HepG2 (cell line): ENCODE measurements around the gene MYO3B. TPM values are rescaled to one million over a fixed set of nuclear protein-coding genes. Genes with fewer than 3 reads are reported as not detected.

Experiments used
- AGO1 ChIP-seq: fragments of 200-400 bp; formaldehyde crosslinking; IDR thresholded peaks from 2 replicates; pipeline ENCODE4 v1.6.1; 2017; ENCODE audit warnings: mild to moderate bottlenecking, low read depth, low read length, moderate library complexity; ENCODE audit not compliant: poor library complexity, severe bottlenecking
- CC2D1A ChIP-seq: sonication (generic); formaldehyde crosslinking; IDR thresholded peaks from 2 replicates; pipeline ENCODE4 v1.8.1; 2023; ENCODE audit warnings: mild to moderate bottlenecking, missing genetic modification reagents
- DPF2 ChIP-seq: sonication (generic); formaldehyde crosslinking; IDR thresholded peaks from 2 replicates; pipeline ENCODE4 v1.4.0; 2020; ENCODE audit warnings: mild to moderate bottlenecking, low read depth, missing genetic modification reagents, borderline replicate concordance
- ELF1 ChIP-seq: sonication (generic); formaldehyde crosslinking; IDR thresholded peaks from 2 replicates; pipeline ENCODE4 v1.4.0; 2020; ENCODE audit warnings: missing genetic modification reagents
- FOXA3 ChIP-seq: IDR thresholded peaks from 2 replicates; pipeline ENCODE4 v1.6.1; 2016; ENCODE audit warnings: missing genetic modification reagents, missing compliant biosample characterization
- FOXJ3 ChIP-seq: sonication (generic); formaldehyde crosslinking; IDR thresholded peaks from 2 replicates; pipeline ENCODE4 v1.4.0; 2020; ENCODE audit warnings: missing genetic modification reagents, mild to moderate bottlenecking, borderline replicate concordance
- GABPB1 ChIP-seq: IDR thresholded peaks from 2 replicates; pipeline ENCODE4 v1.6.1; 2016; ENCODE audit warnings: mild to moderate bottlenecking, missing genetic modification reagents, moderate library complexity, missing compliant biosample characterization
- HHEX ChIP-seq: IDR thresholded peaks from 2 replicates; pipeline ENCODE4 v1.6.1; 2016; ENCODE audit warnings: control low read depth
- KDM6A ChIP-seq: IDR thresholded peaks from 2 replicates; pipeline ENCODE4 v1.6.1; 2016; ENCODE audit warnings: low read depth
- MLXIP ChIP-seq: sonication (generic); formaldehyde crosslinking; IDR thresholded peaks from 2 replicates; pipeline ENCODE4 v1.9.0; 2021; ENCODE audit warnings: missing genetic modification reagents, borderline replicate concordance
- NCOA2 ChIP-seq: sonication (generic); formaldehyde crosslinking; IDR thresholded peaks from 2 replicates; pipeline ENCODE4 v1.8.0; 2022; ENCODE audit warnings: inconsistent platforms
- NR2F2 ChIP-seq: IDR thresholded peaks from 2 replicates; pipeline ENCODE4 v1.6.1; 2012; ENCODE audit warnings: low read depth, inconsistent platforms, borderline replicate concordance
- RBM22 ChIP-seq: fragments of 200-400 bp; formaldehyde crosslinking; optimal IDR thresholded peaks from 2 replicates; pipeline ENCODE3; 2017; ENCODE audit warnings: mild to moderate bottlenecking, low read length, moderate library complexity
- SIN3A ChIP-seq: IDR thresholded peaks from 2 replicates; pipeline ENCODE4 v1.6.1; 2011; ENCODE audit warnings: low read depth, mild to moderate bottlenecking, control low read depth, low read length, borderline replicate concordance
- SP5 ChIP-seq: IDR thresholded peaks from 2 replicates; pipeline ENCODE4 v1.6.1; 2016; ENCODE audit warnings: low read depth, borderline replicate concordance
- ZNF124 ChIP-seq: sonication (generic); formaldehyde crosslinking; IDR thresholded peaks from 2 replicates; pipeline ENCODE4 v1.4.0; 2020; ENCODE audit warnings: missing genetic modification reagents
- ZNF562 ChIP-seq: sonication (generic); formaldehyde crosslinking; IDR thresholded peaks from 2 replicates; pipeline ENCODE4 v1.8.0; 2022; ENCODE audit warnings: missing genetic modification reagents, borderline replicate concordance
- ZNF768 ChIP-seq: sonication (generic); formaldehyde crosslinking; IDR thresholded peaks from 2 replicates; pipeline ENCODE4 v1.4.0; 2020; ENCODE audit warnings: missing genetic modification reagents
- ZNF788 ChIP-seq: sonication (generic); formaldehyde crosslinking; IDR thresholded peaks from 2 replicates; pipeline ENCODE4 v1.5.0; 2020; ENCODE audit warnings: mild to moderate bottlenecking, missing genetic modification reagents, borderline replicate concordance
- polyA plus RNA-seq, 8 experiments: library from polyadenylated mRNA; depleted of rRNA in 3 of 8; stranded (reverse) in 7 of 8; unstranded in 1 of 8; fragments of >200 nt; fragmentation: Illumina TruSeq in 4 of 8; extraction: Trizol in 4 of 8; gene quantifications; 2 replicates each; pipeline versions ENCODE4 v1.2.1 to v1.2.3, GENCODE V29; 2011 to 2016; ENCODE audit warnings: low read depth in 4 of 8, missing spikeins in 1 of 8, mixed read lengths in 1 of 8; ENCODE audit not compliant: insufficient read depth in 1 of 8
- total RNA-seq, 5 experiments: library from RNA; depleted of rRNA; stranded (reverse); fragments of >200 nt; fragmentation: Illumina TruSeq; extraction: Trizol; gene quantifications; 2 replicates each; pipeline ENCODE4 v1.2.3, GENCODE V29; 2016; ENCODE audit warnings: low read depth in 1 of 5
- TF ChIP-seq, protein P1 (sequence below): sonication (generic); formaldehyde crosslinking; IDR thresholded peaks from 2 replicates; pipeline ENCODE4 v1.4.0; 2020; ENCODE audit warnings: missing genetic modification reagents, mild to moderate bottlenecking, borderline replicate concordance
- TF ChIP-seq, protein P2 (sequence below): sonication (generic); formaldehyde crosslinking; IDR thresholded peaks from 2 replicates; pipeline ENCODE4 v1.4.0; 2020; ENCODE audit warnings: low read depth, mild to moderate bottlenecking, missing genetic modification reagents

MYO3B gene
- total and polyA plus RNA-seq, 2 of the 13 experiments (the other 11 are each of a cell fraction or from before 2014, with no cell fraction given) = 0.01 TPM; not detected in 1

DNA sequence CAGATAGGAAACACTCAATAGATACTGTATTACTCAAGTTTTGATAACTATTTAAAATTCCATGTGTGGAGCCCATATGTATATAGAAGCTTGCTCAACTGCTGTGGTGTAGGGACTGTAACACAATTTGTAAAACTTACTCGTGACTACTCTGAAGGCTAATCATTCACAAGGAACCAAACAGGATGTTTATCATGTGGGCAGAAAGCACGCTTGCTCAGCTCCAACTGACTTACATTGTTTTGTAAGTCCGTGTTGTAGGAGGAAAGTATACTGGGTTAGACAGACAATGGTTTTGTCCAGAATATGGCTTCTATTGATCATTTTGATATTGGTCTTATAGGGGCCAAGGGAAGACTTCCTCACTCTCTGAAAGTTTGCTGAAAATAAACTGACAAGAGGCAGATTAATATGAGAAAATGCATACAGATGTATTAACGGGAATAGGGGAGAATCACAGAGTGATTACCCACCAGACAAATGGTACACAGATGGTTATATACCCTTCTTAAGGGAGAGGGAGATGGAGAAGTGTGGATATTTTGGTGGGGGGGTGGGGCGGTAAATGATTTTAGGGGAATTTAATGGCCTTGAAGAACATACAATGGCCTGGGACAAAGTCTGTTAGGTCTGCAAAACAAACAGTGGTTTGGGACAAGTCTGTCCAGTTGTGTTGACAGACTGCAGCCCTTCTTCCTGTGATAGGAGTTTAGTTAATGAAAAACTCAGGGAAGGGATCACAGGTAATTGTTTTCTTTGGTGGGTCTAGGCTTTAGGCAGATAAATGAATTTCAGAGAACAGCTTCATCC lies 277.9 kb downstream of the MYO3B start (continued):
- TF ChIP-seq AGO1 (no peak), ZNF562 (no peak), CC2D1A (no peak), KDM6A (CRISPR knock-in tag) (peak; percentile 98), SP5 (CRISPR knock-in tag) (peak; percentile 79; the same call in 1 of the 2 replicates), NCOA2 (CRISPR knock-in tag) (peak; percentile 94), RBM22 (no peak), ZNF124 (0 out of 2 replicates have a peak, but pooled peaks have one; percentile 58), ZNF768 (no peak), HHEX (CRISPR knock-in tag) (peak; percentile 61; the same call in 1 of the 2 replicates), ZNF788 (no peak), ELF1 (CRISPR knock-in tag) (peak; percentile 57; the same call in 1 of the 2 replicates), FOXA3 (CRISPR knock-in tag) (peak; percentile 96), DPF2 (CRISPR knock-in tag) (peak; percentile 94), MLXIP (CRISPR knock-in tag) (no peak), NR2F2 (peak; percentile 65; the same call in 1 of the 2 replicates), GABPB1 (CRISPR knock-in tag) (peak; percentile 31; the same call in 1 of the 2 replicates), SIN3A (0 out of 2 replicates have a peak, but pooled peaks have one; percentile 45), FOXJ3 (CRISPR knock-in tag) (peak; percentile 83)
- TF ChIP-seq, protein P1, sequence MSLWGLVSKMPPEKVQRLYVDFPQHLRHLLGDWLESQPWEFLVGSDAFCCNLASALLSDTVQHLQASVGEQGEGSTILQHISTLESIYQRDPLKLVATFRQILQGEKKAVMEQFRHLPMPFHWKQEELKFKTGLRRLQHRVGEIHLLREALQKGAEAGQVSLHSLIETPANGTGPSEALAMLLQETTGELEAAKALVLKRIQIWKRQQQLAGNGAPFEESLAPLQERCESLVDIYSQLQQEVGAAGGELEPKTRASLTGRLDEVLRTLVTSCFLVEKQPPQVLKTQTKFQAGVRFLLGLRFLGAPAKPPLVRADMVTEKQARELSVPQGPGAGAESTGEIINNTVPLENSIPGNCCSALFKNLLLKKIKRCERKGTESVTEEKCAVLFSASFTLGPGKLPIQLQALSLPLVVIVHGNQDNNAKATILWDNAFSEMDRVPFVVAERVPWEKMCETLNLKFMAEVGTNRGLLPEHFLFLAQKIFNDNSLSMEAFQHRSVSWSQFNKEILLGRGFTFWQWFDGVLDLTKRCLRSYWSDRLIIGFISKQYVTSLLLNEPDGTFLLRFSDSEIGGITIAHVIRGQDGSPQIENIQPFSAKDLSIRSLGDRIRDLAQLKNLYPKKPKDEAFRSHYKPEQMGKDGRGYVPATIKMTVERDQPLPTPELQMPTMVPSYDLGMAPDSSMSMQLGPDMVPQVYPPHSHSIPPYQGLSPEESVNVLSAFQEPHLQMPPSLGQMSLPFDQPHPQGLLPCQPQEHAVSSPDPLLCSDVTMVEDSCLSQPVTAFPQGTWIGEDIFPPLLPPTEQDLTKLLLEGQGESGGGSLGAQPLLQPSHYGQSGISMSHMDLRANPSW (CRISPR knock-in tag) = peak; percentile 53; the same call in 1 of the 2 replicates
- TF ChIP-seq, protein P2, sequence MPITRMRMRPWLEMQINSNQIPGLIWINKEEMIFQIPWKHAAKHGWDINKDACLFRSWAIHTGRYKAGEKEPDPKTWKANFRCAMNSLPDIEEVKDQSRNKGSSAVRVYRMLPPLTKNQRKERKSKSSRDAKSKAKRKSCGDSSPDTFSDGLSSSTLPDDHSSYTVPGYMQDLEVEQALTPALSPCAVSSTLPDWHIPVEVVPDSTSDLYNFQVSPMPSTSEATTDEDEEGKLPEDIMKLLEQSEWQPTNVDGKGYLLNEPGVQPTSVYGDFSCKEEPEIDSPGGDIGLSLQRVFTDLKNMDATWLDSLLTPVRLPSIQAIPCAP (CRISPR knock-in tag) = no peak; the same call in 1 of the 2 replicates
